GM18520 (cell line): Measurements from ENCODE around the gene MTTP.

ENCODE experiments used
- ATAC-seq: cut with Tn5 transposase; IDR thresholded peaks from one replicate; pipeline ENCODE4 v1.9.1; 2021; ENCODE audit not compliant: unreplicated experiment

MTTP gene

GRCh38 chr4:99637174-99637573, 62.5 kb downstream of the MTTP start:
- no peak for ATAC-seq

DNA sequence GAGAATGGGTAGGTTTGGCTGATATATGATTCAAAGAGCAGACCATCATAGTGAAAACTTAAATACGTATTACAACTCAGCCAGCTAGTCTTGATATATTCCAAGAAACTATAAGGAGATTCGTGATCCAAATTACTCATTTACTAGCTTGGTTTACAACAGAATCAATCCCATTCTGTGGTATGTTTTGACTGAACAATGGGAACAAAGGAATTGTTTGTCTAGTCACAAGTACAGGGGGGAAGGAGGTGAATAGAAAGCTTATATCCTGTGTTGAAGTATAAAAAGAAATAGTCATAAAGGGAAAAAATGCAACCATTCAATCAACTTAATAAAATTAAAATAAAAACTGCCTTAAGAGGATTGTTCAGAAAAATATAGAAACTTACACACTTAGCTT, 66.1 kb downstream of the MTTP start:
- no peak for ATAC-seq

DNA sequence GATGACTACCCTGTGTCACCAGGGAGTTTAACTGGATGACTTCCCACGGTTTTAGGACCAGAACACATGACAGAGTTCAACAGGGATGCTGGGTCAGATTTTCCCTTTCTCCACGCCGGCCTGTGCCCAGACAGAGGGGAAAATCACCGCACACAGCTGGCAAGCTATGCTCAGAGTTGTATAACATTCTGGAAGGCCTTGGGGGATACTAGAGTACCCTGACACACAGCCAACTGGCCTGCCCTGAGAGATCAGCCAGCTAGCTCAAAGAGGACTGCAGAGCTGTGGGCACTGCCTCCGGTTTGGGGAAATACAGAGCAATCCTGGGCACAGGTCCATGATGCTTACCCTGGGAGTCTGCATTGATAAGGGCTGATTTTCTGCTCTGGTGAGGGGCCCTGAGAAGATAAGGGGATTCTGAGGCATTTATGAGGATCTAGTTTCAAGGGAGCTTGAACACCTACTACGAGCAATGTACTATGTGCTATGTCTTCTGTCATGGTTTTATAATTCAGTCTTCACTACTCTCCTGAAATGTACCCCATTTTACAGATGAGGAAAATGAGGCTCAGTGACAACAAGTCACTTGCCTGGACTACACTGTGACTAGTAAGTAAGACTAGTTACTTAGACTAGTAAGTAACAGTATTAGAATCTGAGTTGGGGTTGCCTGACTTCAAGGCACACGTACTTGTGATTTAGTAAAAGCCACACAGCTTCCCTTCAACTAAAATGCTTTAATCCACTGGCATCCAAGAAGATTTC, 68.3 kb downstream of the MTTP start:
- ATAC-seq, result no peak

GRCh38 chr4:99644453-99644852, 69.8 kb downstream of the MTTP start:
- no peak for ATAC-seq

GRCh38 chr4:99645036-99645435, 70.4 kb downstream of the MTTP start:
- no peak for ATAC-seq

DNA sequence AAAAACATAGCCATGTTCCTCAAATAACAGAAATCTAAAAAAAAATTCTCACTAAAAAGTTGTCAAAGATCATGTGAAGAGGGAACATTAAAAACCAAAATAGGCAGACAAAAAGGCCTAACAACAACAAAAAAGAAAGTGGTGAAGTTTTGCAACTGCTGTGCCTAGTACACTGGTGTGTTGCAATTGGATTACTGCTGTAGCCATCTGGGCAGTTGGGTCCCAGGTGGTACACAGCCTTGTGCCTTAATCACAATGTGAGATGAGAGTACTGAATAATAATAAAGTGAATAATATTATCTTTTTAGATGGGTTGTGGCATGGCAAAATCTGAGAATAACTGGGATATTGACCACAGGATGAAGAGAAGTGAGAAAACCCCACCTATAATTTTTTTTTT, 71.0 kb downstream of the MTTP start:
- ATAC-seq, result no peak

GRCh38 chr4:99647071-99647470, 72.4 kb downstream of the MTTP start:
- no peak for ATAC-seq

DNA sequence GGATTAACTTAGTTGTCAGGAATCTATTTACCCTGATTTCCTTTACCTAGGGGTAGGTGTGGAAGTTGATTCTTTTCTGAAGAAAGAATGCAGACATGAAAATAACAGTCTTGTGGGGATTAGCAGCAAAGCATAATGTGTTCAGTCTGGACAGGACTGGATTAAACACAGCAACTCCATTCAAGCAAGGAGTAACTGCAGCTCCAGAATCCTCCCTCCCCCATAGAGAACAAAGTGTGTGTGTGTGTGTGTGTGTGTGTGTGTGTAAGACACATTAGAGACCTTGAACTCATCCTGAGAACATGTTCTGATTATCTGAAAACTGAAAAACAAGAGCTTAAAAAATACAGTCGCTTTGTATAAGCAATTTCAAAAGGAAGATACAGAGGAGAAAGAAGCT, 73.7 kb downstream of the MTTP start:
- no peak for ATAC-seq

DNA sequence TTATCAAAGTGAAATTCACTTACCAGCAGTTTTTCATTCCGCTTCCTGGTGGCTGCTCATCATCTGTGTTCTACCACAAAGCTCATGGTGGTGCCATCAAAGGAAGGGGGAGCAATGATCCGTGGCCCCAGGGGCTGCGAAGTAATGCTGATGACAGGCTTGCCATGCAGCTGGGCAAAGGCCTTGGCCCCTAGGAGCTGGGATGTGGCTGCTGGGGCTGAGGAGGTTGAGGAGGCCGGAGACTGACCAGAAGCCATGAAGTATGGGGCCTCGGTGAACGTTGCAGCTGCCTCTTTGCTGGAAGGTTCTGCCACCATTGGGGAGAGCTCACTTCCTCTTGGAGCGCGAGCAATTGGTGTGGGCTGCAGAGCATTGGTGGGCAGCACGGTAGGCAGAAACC, 74.6 kb downstream of the MTTP start:
- no peak for ATAC-seq

- no peak for ATAC-seq
These were observed 75.2 kb downstream of the MTTP start for GRCh38 chr4:99649778-99650177.

DNA sequence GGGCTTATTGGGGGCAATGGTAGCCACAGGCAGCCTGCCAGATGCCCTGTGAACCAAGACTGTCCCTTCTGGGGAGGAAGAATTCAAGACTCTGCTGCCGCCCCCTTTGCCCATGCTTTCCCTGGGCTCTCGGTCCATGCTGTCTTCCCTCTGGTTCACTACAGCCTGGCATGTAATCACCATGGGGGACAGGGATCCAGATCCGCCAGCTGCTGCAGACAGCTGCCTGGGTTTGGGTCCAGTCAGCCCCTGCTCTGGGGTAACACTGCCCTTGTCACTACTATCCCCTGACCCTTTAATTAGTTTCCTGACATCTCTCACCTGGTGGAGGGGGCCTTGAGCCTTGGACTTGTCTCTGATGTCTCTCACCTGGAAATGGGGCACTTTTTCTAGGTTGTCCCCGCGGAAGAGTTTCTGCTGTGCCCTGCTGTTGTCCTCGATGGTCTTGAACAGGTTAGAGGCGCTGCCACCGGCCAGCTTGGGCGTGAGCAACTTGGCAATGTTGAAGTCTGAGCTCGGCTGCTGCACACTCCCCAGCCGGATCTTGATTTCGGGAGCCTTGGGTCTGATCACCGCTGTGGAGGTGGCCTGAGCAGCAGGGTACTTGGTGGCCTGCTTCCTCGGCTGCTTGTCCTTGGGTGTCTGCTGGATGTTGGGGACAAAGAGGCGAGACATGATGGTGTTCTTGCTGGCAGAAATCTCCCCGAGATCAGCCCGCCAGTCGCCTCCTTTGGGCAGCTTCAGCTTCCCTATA, 76.6 kb downstream of the MTTP start:
- ATAC-seq, result no peak

DNA sequence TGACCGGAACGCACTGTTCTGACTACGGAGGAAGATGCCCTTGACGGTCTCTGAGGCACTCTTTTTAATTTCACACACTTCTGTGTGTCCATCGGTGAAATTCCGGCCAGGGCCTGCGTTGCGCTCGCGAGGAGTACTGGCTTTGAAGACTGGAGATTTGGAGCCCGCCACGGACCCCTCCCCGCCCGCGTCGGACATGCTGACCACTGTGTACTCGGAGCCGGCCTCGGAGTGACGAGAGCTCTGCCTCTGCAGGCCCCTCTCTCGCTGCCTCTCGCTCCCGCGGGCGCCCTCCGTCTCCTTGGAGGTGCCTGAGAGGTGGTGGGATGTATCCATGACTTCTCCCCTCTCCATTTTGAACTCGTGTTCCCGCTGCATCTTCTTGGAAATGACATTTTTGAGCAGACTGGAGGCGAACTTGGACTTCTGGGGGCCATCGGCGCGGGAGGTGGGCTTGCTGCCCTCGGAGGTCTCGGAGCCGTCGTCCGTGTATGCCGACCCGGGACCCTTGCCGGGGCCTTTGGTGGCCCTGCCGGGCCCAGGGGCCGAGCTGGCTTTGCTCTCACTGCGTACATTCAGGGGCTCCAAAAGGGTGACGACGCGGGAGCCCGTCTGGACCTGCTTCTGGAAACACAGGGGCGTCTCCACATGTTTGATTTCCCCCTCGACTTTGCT, 77.3 kb downstream of the MTTP start:
- ATAC-seq, result no peak

- no peak for ATAC-seq
These were observed 78.2 kb downstream of the MTTP start for GRCh38 chr4:99652596-99653436.

DNA sequence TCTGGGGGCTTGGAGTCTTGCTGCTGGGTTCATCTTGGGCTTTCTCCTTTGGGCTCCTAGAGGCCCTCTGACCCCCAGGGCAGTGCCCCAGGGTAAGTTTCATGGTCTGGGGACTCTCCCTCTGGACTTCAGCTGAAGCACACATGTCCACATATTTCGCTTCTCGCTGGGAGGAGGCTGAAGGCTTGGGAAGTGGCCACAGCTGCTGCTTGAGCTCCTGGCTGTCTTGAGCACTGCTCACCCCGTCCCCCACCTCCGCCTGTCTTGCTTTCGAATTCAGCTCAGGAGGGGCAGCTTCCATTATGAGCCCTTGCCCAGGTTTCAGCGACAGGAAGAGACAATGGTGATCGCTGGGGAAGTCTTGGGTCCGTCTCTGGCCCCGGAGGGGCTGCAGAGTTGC, 79.3 kb downstream of the MTTP start:
- ATAC-seq, result no peak

DNA sequence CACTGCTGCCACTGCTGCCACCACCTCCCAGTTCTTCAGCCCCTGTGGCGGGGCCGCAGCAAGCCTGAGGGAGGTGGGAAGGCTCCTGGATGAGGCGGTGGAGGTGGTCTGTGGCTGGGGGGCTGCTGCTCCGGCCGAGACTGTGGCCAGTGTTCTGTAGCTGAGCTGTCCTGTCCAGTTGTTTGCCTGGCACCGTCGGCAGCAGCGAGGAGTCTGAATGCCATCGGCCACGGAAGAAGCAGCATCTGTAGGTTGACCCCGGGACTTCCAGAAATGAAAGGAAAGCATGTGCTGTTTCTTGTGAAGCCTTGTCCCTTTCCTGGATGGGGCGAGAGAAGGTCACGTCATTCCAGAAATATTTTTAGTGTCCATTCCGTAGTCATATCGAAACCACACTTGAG, 79.7 kb downstream of the MTTP start:
- ATAC-seq, result no peak

GRCh38 chr4:99655308-99656081, 80.9 kb downstream of the MTTP start:
- no peak for ATAC-seq

DNA sequence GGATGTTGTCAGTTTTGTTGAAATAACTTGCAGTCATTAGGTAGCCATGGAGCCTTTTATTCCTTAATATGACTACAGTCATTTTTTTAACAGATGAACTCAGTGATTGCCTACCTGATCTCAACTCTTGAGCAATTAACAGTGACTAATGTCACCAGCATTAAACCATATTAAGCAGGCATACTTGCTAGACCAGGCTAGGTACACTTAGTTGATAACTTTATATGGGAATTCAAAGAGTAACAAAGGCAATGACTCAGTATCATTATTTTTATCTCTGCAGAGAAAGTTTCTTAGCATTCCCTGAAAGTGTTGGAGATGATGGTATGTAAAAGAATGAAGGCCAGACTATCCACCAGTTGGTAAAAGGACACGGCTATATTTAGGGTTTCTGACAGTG, 83.2 kb downstream of the MTTP start, which contains the start of gene C4orf54:
C4orf54 (minus strand) TSS at position 31 of the 400 bp plus-strand sequence. CDS start 3,180 bp downstream, outside the sequence.
- ATAC-seq, result no peak

DNA sequence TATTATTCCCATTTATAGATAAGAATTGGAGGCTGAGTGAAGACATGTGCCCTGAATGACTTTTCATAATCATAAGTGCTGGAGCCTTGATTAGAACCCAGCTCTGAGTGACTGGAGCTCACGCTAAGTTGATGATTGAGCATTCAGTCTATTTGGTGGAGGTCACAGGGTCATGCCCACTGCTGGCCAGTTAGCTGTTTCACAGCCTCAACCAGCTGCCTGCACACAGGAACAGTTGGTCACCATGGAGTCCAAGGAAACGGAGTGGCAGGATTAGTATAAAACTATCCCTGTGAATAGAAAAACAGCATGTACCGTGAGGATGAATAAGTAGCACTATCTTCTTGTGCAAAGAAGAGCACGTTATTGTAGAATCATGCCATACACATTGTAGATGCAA, 84.0 kb downstream of the MTTP start:
- ATAC-seq, result no peak

GRCh38 chr4:99661907-99662306, 87.3 kb downstream of the MTTP start:
- no peak for ATAC-seq

- no peak for ATAC-seq
These were observed 90.1 kb downstream of the MTTP start for GRCh38 chr4:99664716-99665115.
